Kidney epithelial cell (primary cell): ENCODE data around the gene ATRIP. TPM values are rescaled to one million over a fixed set of nuclear protein-coding genes. Genes with fewer than 3 reads are reported as not detected.

Source experiments
- DNase-seq: peaks from one replicate; pipeline ENCODE4 v3.0.0-alpha.2; 2010; ENCODE audit warnings: low read depth
- H3K27me3 ChIP-seq: 2 replicates; pipeline ENCODE4 v1.6.0; 2011; ENCODE audit warnings: low read length; ENCODE audit not compliant: control insufficient read depth, insufficient read depth
- H3K36me3 ChIP-seq: 2 replicates; pipeline ENCODE4 v1.5.1; 2011; ENCODE audit warnings: low read length; ENCODE audit not compliant: control insufficient read depth, insufficient read depth
- H3K4me3 ChIP-seq: 2 replicates; pipeline ENCODE4 v1.5.1; 2011; ENCODE audit warnings: low read depth, mild to moderate bottlenecking, control low read depth, low read length
- CTCF ChIP-seq: IDR thresholded peaks from 2 replicates; pipeline ENCODE4 v1.5.1; 2011; ENCODE audit warnings: mild to moderate bottlenecking, moderate library complexity, low read length, control low read depth, inconsistent platforms; ENCODE audit not compliant: insufficient read depth, poor library complexity, severe bottlenecking
- total RNA-seq: library from RNA; depleted of rRNA; stranded (reverse); fragments of >200 nt; gene quantifications from 2 replicates; pipeline ENCODE4 v1.2.3, GENCODE V29; 2015

ATRIP gene
- total RNA-seq, 1 donor from 2014 or later, result 5.7 TPM

GRCh38 chr3:48417529-48418108, 28.9 kb upstream of the ATRIP start:
- TF ChIP-seq CTCF, result no peak
- H3K36me3 ChIP-seq, result peaks cover 5% of the 10 kb centered on the region
- no peak for DNase-seq
- H3K4me3 ChIP-seq, result no peak overlapping the region
- no peaks in the 10 kb centered on the region for H3K27me3 ChIP-seq

- Histone ChIP-seq H3K27me3 (no peaks in the 10 kb centered on the region), H3K4me3 (no peak overlapping the region), H3K36me3 (peaks cover 5% of the 10 kb centered on the region)
- no peak for TF ChIP-seq CTCF
- DNase-seq, result no peak
These were observed 28.4 kb upstream of the ATRIP start for GRCh38 chr3:48418140-48418539.

GRCh38 chr3:48418651-48419050, 27.9 kb upstream of the ATRIP start:
- H3K36me3 ChIP-seq, result peaks cover 5% of the 10 kb centered on the region
- TF ChIP-seq CTCF, result no peak
- H3K4me3 ChIP-seq, result no peak overlapping the region
- DNase-seq, result no peak
- H3K27me3 ChIP-seq, result no peaks in the 10 kb centered on the region

GRCh38 chr3:48419149-48419548, 27.4 kb upstream of the ATRIP start:
- Histone ChIP-seq H3K36me3 (peaks cover 6% of the 10 kb centered on the region), H3K4me3 (no peak overlapping the region), H3K27me3 (no peaks in the 10 kb centered on the region)
- DNase-seq, result no peak
- no peak for TF ChIP-seq CTCF

- DNase-seq, result no peak
- Histone ChIP-seq H3K36me3 (peaks cover 6% of the 10 kb centered on the region), H3K4me3 (no peak overlapping the region), H3K27me3 (no peaks in the 10 kb centered on the region)
- no peak for TF ChIP-seq CTCF
These were observed 26.9 kb upstream of the ATRIP start for GRCh38 chr3:48419597-48419996.

- TF ChIP-seq CTCF, result no peak
- DNase-seq, result no peak
- Histone ChIP-seq H3K27me3 (no peaks in the 10 kb centered on the region), H3K36me3 (peaks cover 6% of the 10 kb centered on the region), H3K4me3 (no peak overlapping the region)
These were observed 26.0 kb upstream of the ATRIP start for GRCh38 chr3:48420561-48420960.
